SK-N-SH (cell line): ENCODE measurements around the gene CDH3. TPM values are rescaled to one million over a fixed set of nuclear protein-coding genes. Genes with fewer than 3 reads are reported as not detected.

ENCODE experiments used
- CTCF ChIA-PET: fragments of 300-600, 350-600 bp; formaldehyde crosslinking; extraction: SDS; loops from one replicate; lab custom pipeline; 2021; lab: Yijun Ruan, JAX
- POLR2A ChIA-PET: fragments of 350-600 bp; sonication (Branson Sonifier 250); formaldehyde crosslinking; extraction: SDS; loops from one replicate; lab custom pipeline; 2020; ENCODE audit warnings: antibody characterized with exemption, inconsistent platforms; lab: Yijun Ruan, JAX
- DNase-seq: peaks from one replicate; pipeline ENCODE4 v3.0.0; 2012
- H2AFZ ChIP-seq: fragments of 200-600 bp; sonication (generic); 2 replicates; pipeline ENCODE4 v1.8.1; 2016; ENCODE audit warnings: antibody characterized with exemption, mild to moderate bottlenecking, low read depth
- H3F3A ChIP-seq: fragments of 200-600 bp; sonication (generic); replicated peaks from 2 replicates; pipeline ENCODE3; 2016; ENCODE audit warnings: antibody characterized with exemption, mild to moderate bottlenecking; ENCODE audit not compliant: insufficient read depth
- H3K27ac ChIP-seq, 2 experiments: fragments of 200-500 bp in 1 of 2; fragments of 200-600 bp in 1 of 2; sonication (Bioruptor generic) in 1 of 2; sonication (generic), shearing (Covaris generic) in 1 of 2; 2 replicates each; pipeline versions ENCODE4 v1.5.1 to v1.6.1; 2014 to 2016; ENCODE audit warnings: low read depth in 2 of 2, inconsistent platforms in 1 of 2, low read length in 1 of 2, mild to moderate bottlenecking in 1 of 2, mixed read lengths in 1 of 2
- H3K27me3 ChIP-seq: fragments of 200-600 bp; sonication (generic), shearing (Covaris generic); 2 replicates; pipeline ENCODE4 v1.6.1; 2016; ENCODE audit warnings: mixed run types; ENCODE audit not compliant: insufficient read depth
- H3K36me3 ChIP-seq, 2 experiments: fragments of 200-500 bp in 1 of 2; fragments of 200-600 bp in 1 of 2; sonication (Bioruptor generic) in 1 of 2; sonication (generic) in 1 of 2; replicated peaks in 1 of 2; 2 replicates each; pipeline versions ENCODE3 to v1.5.1; 2014 to 2016; ENCODE audit warnings: low read length in 1 of 2, mild to moderate bottlenecking in 1 of 2; ENCODE audit not compliant: insufficient read depth in 2 of 2, control insufficient read depth in 1 of 2
- H3K4me1 ChIP-seq, 2 experiments: fragments of 200-500 bp in 1 of 2; fragments of 200-600 bp in 1 of 2; sonication (Bioruptor generic) in 1 of 2; sonication (generic), shearing (Covaris generic) in 1 of 2; 2 replicates each; pipeline versions ENCODE4 v1.5.1 to v1.6.1; 2014 to 2016; ENCODE audit warnings: low read depth in 1 of 2, low read length in 1 of 2, mixed run types in 1 of 2; ENCODE audit not compliant: insufficient read depth in 2 of 2, control insufficient read depth in 1 of 2
- H3K4me2 ChIP-seq: fragments of 200-600 bp; sonication (generic), shearing (Covaris generic); 2 replicates; pipeline ENCODE4 v1.6.1; 2017; ENCODE audit warnings: mixed run types
- H3K4me3 ChIP-seq, 2 experiments: fragments of 200-500 bp in 1 of 2; fragments of 200-600 bp in 1 of 2; sonication (Bioruptor generic) in 1 of 2; sonication (generic), shearing (Covaris generic) in 1 of 2; 2 replicates each; pipeline versions ENCODE4 v1.5.1 to v1.8.1; 2014 to 2016; ENCODE audit warnings: low read depth in 2 of 2, inconsistent platforms in 1 of 2, low read length in 1 of 2, mild to moderate bottlenecking in 1 of 2, mixed read lengths in 1 of 2, moderate library complexity in 1 of 2
- H3K79me2 ChIP-seq: fragments of 200-600 bp; sonication (generic); 2 replicates; pipeline ENCODE4 v1.8.1; 2017; ENCODE audit warnings: mild to moderate bottlenecking; ENCODE audit not compliant: insufficient read depth
- H3K9ac ChIP-seq: fragments of 200-600 bp; sonication (generic); 2 replicates; pipeline ENCODE4 v1.6.1; 2017; ENCODE audit warnings: mixed run types
- H3K9me2 ChIP-seq: fragments of 200-600 bp; sonication (generic); 2 replicates; pipeline ENCODE4 v1.6.1; 2017; ENCODE audit warnings: mixed run types
- H3K9me3 ChIP-seq: fragments of 200-600 bp; sonication (generic); 2 replicates; pipeline ENCODE4 v1.6.1; 2017; ENCODE audit warnings: mixed run types, mild to moderate bottlenecking, moderate library complexity
- H4K20me1 ChIP-seq: fragments of 200-600 bp; sonication (generic); 2 replicates; pipeline ENCODE4 v1.6.1; 2017; ENCODE audit warnings: mild to moderate bottlenecking, mixed run types; ENCODE audit not compliant: insufficient read depth
- ELF1 ChIP-seq: IDR thresholded peaks from 2 replicates; pipeline ENCODE4 v1.4.0; 2012
- EP300 ChIP-seq, 2 experiments: IDR thresholded peaks; 2 replicates each; pipeline versions ENCODE4 v1.4.0 to v1.6.1; 2012; ENCODE audit warnings: borderline replicate concordance in 1 of 2, low read depth in 1 of 2, low read length in 1 of 2
- EZH2phosphoT487 ChIP-seq: fragments of 200-600 bp; sonication (generic); IDR thresholded peaks from 2 replicates; pipeline ENCODE4 v1.6.1; 2017; ENCODE audit warnings: low read depth, mixed run types, mild to moderate bottlenecking, antibody characterized with exemption, moderate library complexity, borderline replicate concordance
- FOXM1 ChIP-seq: IDR thresholded peaks from 2 replicates; pipeline ENCODE4 v1.4.0; 2012; ENCODE audit warnings: low read depth, mild to moderate bottlenecking
- GABPA ChIP-seq: IDR thresholded peaks from 2 replicates; pipeline ENCODE4 v1.4.0; 2012; ENCODE audit warnings: low read depth, mild to moderate bottlenecking
- GATA2 ChIP-seq: sonication (generic); formaldehyde crosslinking; IDR thresholded peaks from 2 replicates; pipeline ENCODE4 v1.5.0; 2020; ENCODE audit warnings: mild to moderate bottlenecking, missing genetic modification reagents
- IRF3 ChIP-seq: fragments of 150-350 bp; IDR thresholded peaks from 2 replicates; pipeline ENCODE4 v1.6.1; 2016; ENCODE audit warnings: mild to moderate bottlenecking, low read depth, low read length
- JUND ChIP-seq: IDR thresholded peaks from 2 replicates; pipeline ENCODE4 v1.4.0; 2012
- MAX ChIP-seq: IDR thresholded peaks from 2 replicates; pipeline ENCODE4 v1.4.0; 2012; ENCODE audit warnings: low read depth
- MXI1 ChIP-seq: IDR thresholded peaks from 2 replicates; pipeline ENCODE4 v1.6.1; 2012; ENCODE audit warnings: mild to moderate bottlenecking, low read depth, low read length, improper control_type of control experiment
- NRF1 ChIP-seq: IDR thresholded peaks from 2 replicates; pipeline ENCODE4 v1.6.1; 2012; ENCODE audit warnings: low read depth, mild to moderate bottlenecking, low read length
- PBX3 ChIP-seq: IDR thresholded peaks from 2 replicates; pipeline ENCODE4; 2012
- POLR2AphosphoS5 ChIP-seq: IDR thresholded peaks from 2 replicates; pipeline ENCODE4 v1.6.1; 2012; ENCODE audit warnings: low read depth, low read length
- RAD21 ChIP-seq: IDR thresholded peaks from 2 replicates; pipeline ENCODE4 v1.6.1; 2012; ENCODE audit warnings: mild to moderate bottlenecking, low read length
- RCOR1 ChIP-seq: fragments of 150-350 bp; IDR thresholded peaks from 2 replicates; pipeline ENCODE4 v1.6.1; 2017; ENCODE audit warnings: antibody characterized with exemption, low read length
- RFX5 ChIP-seq: IDR thresholded peaks from 2 replicates; pipeline ENCODE4 v1.6.1; 2012; ENCODE audit warnings: mild to moderate bottlenecking, improper control_type of control experiment, low read length
- RXRA ChIP-seq: IDR thresholded peaks from 2 replicates; pipeline ENCODE4 v1.4.0; 2012; ENCODE audit warnings: low read depth, mild to moderate bottlenecking, borderline replicate concordance
- SMC3 ChIP-seq: IDR thresholded peaks from 2 replicates; pipeline ENCODE4 v1.6.1; 2012; ENCODE audit warnings: low read depth, low read length, improper control_type of control experiment
- TCF12 ChIP-seq: IDR thresholded peaks from 2 replicates; pipeline ENCODE4 v1.4.0; 2012
- TEAD4 ChIP-seq: IDR thresholded peaks from 2 replicates; pipeline ENCODE4 v1.4.0; 2012; ENCODE audit warnings: mild to moderate bottlenecking, borderline replicate concordance; ENCODE audit not compliant: insufficient read depth
- YY1 ChIP-seq: IDR thresholded peaks from 2 replicates; pipeline ENCODE4 v1.4.0; 2012; ENCODE audit warnings: low read depth, mild to moderate bottlenecking
- WGBS: methylation state at CpG from one replicate; pipeline ENCODE4 v1.1.6; 2017; ENCODE audit warnings: low lambda C conversion rate; 5-methylcytosine and 5-hydroxymethylcytosine counted together
- polyA plus RNA-seq, 3 experiments: library from polyadenylated mRNA; depleted of rRNA; stranded (reverse); fragments of >200 nt; gene quantifications; 2 replicates each; pipeline ENCODE4 v1.2.3, GENCODE V29; 2012
- TF ChIP-seq, protein P1 (sequence below): fragments of 200-600 bp; sonication (generic); IDR thresholded peaks from 2 replicates; pipeline ENCODE4 v1.6.1; 2017; ENCODE audit warnings: antibody characterized with exemption, mild to moderate bottlenecking, moderate library complexity
- TF ChIP-seq, protein P2 (sequence below): fragments of 150-350 bp; IDR thresholded peaks from 2 replicates; pipeline ENCODE4 v1.6.1; 2017; ENCODE audit warnings: antibody characterized with exemption, low read length, low read depth, borderline replicate concordance

CDH3 gene
- polyA plus RNA-seq, 1 of the 3 experiments (the other 2 are of a cell fraction), result not detected

- no peaks in the 10 kb centered on the region for H3K79me2 ChIP-seq
- ChIA-PET CTCF (interaction anchor here (1.3 kb wide), 2 partner anchors 12 to 66 kb away, joined by 3 read pairs; no protein-coding TSS in a partner anchor), POLR2A (no interaction called here)
- H3K4me2 ChIP-seq, result no peak overlapping the region
- no peaks in the 10 kb centered on the region for H3K36me3 ChIP-seq
- no peak overlapping the region for H2AFZ ChIP-seq
- no peaks in the 10 kb centered on the region for H3K9me2 ChIP-seq
- no peak for DNase-seq
- no peak overlapping the region for H3K4me3 ChIP-seq
- no peak for TF ChIP-seq MAX
- no peak for TF ChIP-seq ELF1
- no peak for TF ChIP-seq PBX3
- TF ChIP-seq TEAD4, result no peak
- TF ChIP-seq SMC3, result no peak
- no peak for TF ChIP-seq TCF12
- no peak for TF ChIP-seq GABPA
- no peak for TF ChIP-seq RXRA
- no peak for TF ChIP-seq MXI1
- TF ChIP-seq, protein P1, sequence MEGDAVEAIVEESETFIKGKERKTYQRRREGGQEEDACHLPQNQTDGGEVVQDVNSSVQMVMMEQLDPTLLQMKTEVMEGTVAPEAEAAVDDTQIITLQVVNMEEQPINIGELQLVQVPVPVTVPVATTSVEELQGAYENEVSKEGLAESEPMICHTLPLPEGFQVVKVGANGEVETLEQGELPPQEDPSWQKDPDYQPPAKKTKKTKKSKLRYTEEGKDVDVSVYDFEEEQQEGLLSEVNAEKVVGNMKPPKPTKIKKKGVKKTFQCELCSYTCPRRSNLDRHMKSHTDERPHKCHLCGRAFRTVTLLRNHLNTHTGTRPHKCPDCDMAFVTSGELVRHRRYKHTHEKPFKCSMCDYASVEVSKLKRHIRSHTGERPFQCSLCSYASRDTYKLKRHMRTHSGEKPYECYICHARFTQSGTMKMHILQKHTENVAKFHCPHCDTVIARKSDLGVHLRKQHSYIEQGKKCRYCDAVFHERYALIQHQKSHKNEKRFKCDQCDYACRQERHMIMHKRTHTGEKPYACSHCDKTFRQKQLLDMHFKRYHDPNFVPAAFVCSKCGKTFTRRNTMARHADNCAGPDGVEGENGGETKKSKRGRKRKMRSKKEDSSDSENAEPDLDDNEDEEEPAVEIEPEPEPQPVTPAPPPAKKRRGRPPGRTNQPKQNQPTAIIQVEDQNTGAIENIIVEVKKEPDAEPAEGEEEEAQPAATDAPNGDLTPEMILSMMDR, result no peak
- TF ChIP-seq, protein P2, sequence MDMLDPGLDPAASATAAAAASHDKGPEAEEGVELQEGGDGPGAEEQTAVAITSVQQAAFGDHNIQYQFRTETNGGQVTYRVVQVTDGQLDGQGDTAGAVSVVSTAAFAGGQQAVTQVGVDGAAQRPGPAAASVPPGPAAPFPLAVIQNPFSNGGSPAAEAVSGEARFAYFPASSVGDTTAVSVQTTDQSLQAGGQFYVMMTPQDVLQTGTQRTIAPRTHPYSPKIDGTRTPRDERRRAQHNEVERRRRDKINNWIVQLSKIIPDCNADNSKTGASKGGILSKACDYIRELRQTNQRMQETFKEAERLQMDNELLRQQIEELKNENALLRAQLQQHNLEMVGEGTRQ, result no peak
- TF ChIP-seq RAD21, result no peak
- no peak for TF ChIP-seq EP300 (IDR thresholded peaks at IDR 0.05; ENCODE audit: borderline replicate concordance in 1 of 2, low read depth in 1 of 2, low read length in 1 of 2)
- TF ChIP-seq RCOR1, result no peak
- no peak for TF ChIP-seq RFX5
- no peaks in the 10 kb centered on the region for H3F3A ChIP-seq
- H4K20me1 ChIP-seq, result no peaks in the 10 kb centered on the region
- 93% methylated on average over 2 of the region's 2 CpGs for WGBS
- no peaks in the 10 kb centered on the region for H3K9me3 ChIP-seq
- no peak overlapping the region for H3K9ac ChIP-seq
- H3K4me1 ChIP-seq, result peaks cover 0 to 8% of the 10 kb centered on the region in 2 experiments; a peak in 1 of 4 replicates
- H3K27me3 ChIP-seq, result peaks cover 16% of the 10 kb centered on the region; the same call in 1 of the 2 replicates
- no peak overlapping the region for H3K27ac ChIP-seq
These were observed 89.7 kb downstream of the CDH3 start for GRCh38 chr16:68734782-68735181.

- Histone ChIP-seq H3K9ac (no peak overlapping the region), H3K27ac (no peak overlapping the region), H3K4me3 (no peak overlapping the region), H2AFZ (no peak overlapping the region), H3K36me3 (no peaks in the 10 kb centered on the region), H3F3A (no peaks in the 10 kb centered on the region), H3K79me2 (no peaks in the 10 kb centered on the region), H4K20me1 (no peaks in the 10 kb centered on the region), H3K4me1 (peaks cover 0 to 8% of the 10 kb centered on the region in 2 experiments; a peak in 1 of 4 replicates), H3K4me2 (no peak overlapping the region), H3K27me3 (peaks cover 16% of the 10 kb centered on the region; the same call in 1 of the 2 replicates), H3K9me2 (no peaks in the 10 kb centered on the region), H3K9me3 (no peaks in the 10 kb centered on the region)
- WGBS, result 71% methylated on average over 12 of the region's 12 CpGs
- ChIA-PET POLR2A (no interaction called here), CTCF (no interaction called here)
- no peak for DNase-seq
- TF ChIP-seq ELF1 (no peak), POLR2AphosphoS5 (no peak), FOXM1 (no peak), GABPA (no peak), GATA2 (CRISPR knock-in tag) (no peak), TCF12 (no peak), NRF1 (no peak), IRF3 (no peak), JUND (no peak), SMC3 (no peak), EZH2phosphoT487 (no peak), YY1 (no peak)
- TF ChIP-seq, protein P1, result no peak
These were observed 91.5 kb downstream of the CDH3 start for GRCh38 chr16:68736561-68736960.
